C4-2B (cell line): Measurements from ENCODE around the gene RNF150.

ENCODE experiments used
- CTCF ChIP-seq: fragments of 450-650 bp; conservative IDR thresholded peaks from 2 replicates; pipeline ENCODE4 v1.5.1; 2017; ENCODE audit warnings: mild to moderate bottlenecking
- ZFX ChIP-seq: fragments of 450-650 bp; IDR thresholded peaks from 2 replicates; pipeline ENCODE4 v1.6.1; 2017

DNA sequence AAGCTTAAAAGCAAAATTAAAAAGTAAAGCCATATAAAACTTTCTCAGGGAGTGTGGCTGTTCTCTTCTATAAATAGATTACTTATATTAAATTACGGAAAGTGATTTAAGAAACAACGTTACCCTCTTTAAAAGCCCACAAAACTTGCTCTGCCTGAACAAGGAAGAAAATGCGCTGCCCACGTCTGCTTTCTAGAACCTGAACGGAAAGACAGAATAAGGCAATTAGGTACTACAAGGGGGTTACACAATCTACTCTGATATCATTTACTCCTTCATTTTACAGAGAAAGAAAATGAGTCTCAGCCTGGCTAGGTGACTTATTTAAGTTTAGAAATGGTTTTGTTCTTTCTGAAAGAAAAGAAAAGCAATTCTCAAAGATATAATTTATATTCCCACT, 147.2 kb downstream of the RNF150 start:
- TF ChIP-seq CTCF, result no peak
- no peak for TF ChIP-seq ZFX
